Adrenal gland (tissue), 5 donors: Measurements from ENCODE around the gene DHRS7B.

ENCODE experiments used
- POLR2A ChIP-seq, 2 donors: fragments of 450-650 bp; IDR thresholded peaks; one replicate each; pipeline ENCODE4 v1.6.1; 2017; ENCODE audit warnings: antibody characterized with exemption in 2 of 2, mild to moderate bottlenecking in 2 of 2, moderate library complexity in 1 of 2
- TF ChIP-seq, protein P1 (sequence below), 6 experiments: fragments of 450-650 bp in 4 of 6; fragments of 200-600 bp in 2 of 6; sonication (generic) in 1 of 6; IDR thresholded peaks; 1 replicate in 5 of 6; 2 replicates in 1 of 6; pipeline versions ENCODE4 v1.5.1 to v1.8.0; 2016 to 2021; ENCODE audit warnings: antibody characterized with exemption in 6 of 6, mild to moderate bottlenecking in 2 of 6, moderate library complexity in 1 of 6
- donor health status: DM: no; HTN: no; CAD: no.

DNA sequence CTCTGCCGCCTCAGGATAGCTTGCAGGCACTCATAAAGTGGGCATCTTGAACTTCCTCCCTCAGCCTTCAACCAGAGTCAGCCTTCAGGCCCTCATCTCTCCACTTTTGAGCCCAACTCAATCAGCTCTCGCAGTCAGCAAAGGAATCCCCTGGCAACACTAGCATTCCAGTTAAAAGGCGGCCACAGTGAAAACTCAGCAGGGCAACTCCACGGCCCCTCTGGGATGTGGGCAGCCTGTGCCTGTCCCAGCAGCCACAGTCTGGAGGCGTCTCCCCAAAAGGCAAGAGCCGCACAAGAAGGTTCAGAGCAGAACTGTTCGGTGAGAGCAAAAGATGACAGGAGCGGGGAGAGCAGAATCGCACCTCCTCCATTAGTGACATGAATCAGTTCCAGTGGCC is 78.2 kb downstream of the DHRS7B start:
- TF ChIP-seq, protein P1, sequence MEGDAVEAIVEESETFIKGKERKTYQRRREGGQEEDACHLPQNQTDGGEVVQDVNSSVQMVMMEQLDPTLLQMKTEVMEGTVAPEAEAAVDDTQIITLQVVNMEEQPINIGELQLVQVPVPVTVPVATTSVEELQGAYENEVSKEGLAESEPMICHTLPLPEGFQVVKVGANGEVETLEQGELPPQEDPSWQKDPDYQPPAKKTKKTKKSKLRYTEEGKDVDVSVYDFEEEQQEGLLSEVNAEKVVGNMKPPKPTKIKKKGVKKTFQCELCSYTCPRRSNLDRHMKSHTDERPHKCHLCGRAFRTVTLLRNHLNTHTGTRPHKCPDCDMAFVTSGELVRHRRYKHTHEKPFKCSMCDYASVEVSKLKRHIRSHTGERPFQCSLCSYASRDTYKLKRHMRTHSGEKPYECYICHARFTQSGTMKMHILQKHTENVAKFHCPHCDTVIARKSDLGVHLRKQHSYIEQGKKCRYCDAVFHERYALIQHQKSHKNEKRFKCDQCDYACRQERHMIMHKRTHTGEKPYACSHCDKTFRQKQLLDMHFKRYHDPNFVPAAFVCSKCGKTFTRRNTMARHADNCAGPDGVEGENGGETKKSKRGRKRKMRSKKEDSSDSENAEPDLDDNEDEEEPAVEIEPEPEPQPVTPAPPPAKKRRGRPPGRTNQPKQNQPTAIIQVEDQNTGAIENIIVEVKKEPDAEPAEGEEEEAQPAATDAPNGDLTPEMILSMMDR (IDR thresholded peaks at IDR 0.05), result no peak
- TF ChIP-seq POLR2A (IDR thresholded peaks at IDR 0.05), result no peak
